Neural cell (in vitro differentiated cells): ENCODE results near the gene ABCA8. TPM values are rescaled to one million over a fixed set of nuclear protein-coding genes. Genes with fewer than 3 reads are reported as not detected.
A peak's percentile ranks its signal among the peaks of the same experiment; 100 is the strongest.

Experiments
- H2AFZ ChIP-seq: fragments of 200-600, 300-800 bp; sonication (generic), shearing (Covaris generic); 2 replicates; pipeline ENCODE4 v1.6.0; 2014; ENCODE audit warnings: low read depth, mild to moderate bottlenecking, antibody characterized with exemption, low read length, moderate library complexity
- H3F3A ChIP-seq: fragments of 200-600 bp; shearing (Covaris generic); 2 replicates; pipeline ENCODE4 v1.6.1; 2016; ENCODE audit warnings: mild to moderate bottlenecking, moderate library complexity, mixed read lengths, antibody characterized with exemption, low read length; ENCODE audit not compliant: insufficient read depth, poor library complexity, severe bottlenecking
- H3K27ac ChIP-seq: fragments of 200-600, 300-800 bp; sonication (generic), shearing (Covaris generic); 2 replicates; pipeline ENCODE4 v1.5.1; 2014; ENCODE audit warnings: mild to moderate bottlenecking, low read length, moderate library complexity
- H3K27me3 ChIP-seq: fragments of 300-800, 200-600 bp; sonication (generic), shearing (Covaris generic); 2 replicates; pipeline ENCODE4 v1.6.0; 2014; ENCODE audit warnings: mild to moderate bottlenecking, low read depth, low read length, moderate library complexity; ENCODE audit not compliant: insufficient read depth
- H3K36me3 ChIP-seq: fragments of 300-800, 200-600 bp; sonication (generic), shearing (Covaris generic); 2 replicates; pipeline ENCODE4 v1.5.1; 2014; ENCODE audit warnings: mild to moderate bottlenecking, antibody characterized with exemption, low read length, moderate library complexity; ENCODE audit not compliant: insufficient read depth
- H3K4me2 ChIP-seq: fragments of 300-800, 200-600 bp; sonication (generic), shearing (Covaris generic); 2 replicates; pipeline ENCODE4 v1.6.0; 2014; ENCODE audit warnings: mild to moderate bottlenecking, low read length
- H3K4me3 ChIP-seq: fragments of 300-800, 200-600 bp; sonication (generic), shearing (Covaris generic); 2 replicates; pipeline ENCODE4 v1.5.1; 2014; ENCODE audit warnings: mild to moderate bottlenecking, low read length, moderate library complexity
- H3K79me2 ChIP-seq: fragments of 200-600 bp; shearing (Covaris generic); replicated peaks from 2 replicates; pipeline ENCODE4 v1.6.0; 2014; ENCODE audit warnings: mild to moderate bottlenecking, low read length, moderate library complexity; ENCODE audit not compliant: insufficient read depth
- H3K9ac ChIP-seq: fragments of 300-800, 200-600 bp; sonication (generic), shearing (Covaris generic); 2 replicates; pipeline ENCODE4 v1.6.1; 2016; ENCODE audit warnings: mild to moderate bottlenecking, low read length, mixed read lengths
- H3K9me2 ChIP-seq: fragments of 200-600 bp; shearing (Covaris generic); 2 replicates; pipeline ENCODE4 v1.6.1; 2016; ENCODE audit warnings: mild to moderate bottlenecking, low read length, mixed read lengths; ENCODE audit not compliant: insufficient read depth
- H3K9me3 ChIP-seq: fragments of 200-600, 300-800 bp; sonication (generic), shearing (Covaris generic); 2 replicates; pipeline ENCODE4 v1.6.1; 2016; ENCODE audit warnings: mild to moderate bottlenecking, mixed run types, low read length, moderate library complexity, mixed read lengths
- H4K20me1 ChIP-seq: fragments of 200-600 bp; shearing (Covaris generic); 2 replicates; pipeline ENCODE4 v1.6.1; 2016; ENCODE audit warnings: mild to moderate bottlenecking, mixed run types; ENCODE audit not compliant: insufficient read depth
- EP300 ChIP-seq: fragments of 450-650 bp; conservative IDR thresholded peaks from 2 replicates; pipeline ENCODE4 v1.6.1; 2014; ENCODE audit warnings: antibody characterized with exemption, mild to moderate bottlenecking, moderate library complexity; ENCODE audit not compliant: poor library complexity, severe bottlenecking
- EZH2 ChIP-seq: fragments of 200-600, 300-800 bp; shearing (Covaris generic), sonication (generic); IDR thresholded peaks from 2 replicates; pipeline ENCODE4 v1.6.1; 2014; ENCODE audit warnings: antibody characterized with exemption, low read length, borderline replicate concordance, mild to moderate bottlenecking; ENCODE audit not compliant: insufficient read depth, poor library complexity, severe bottlenecking
- MXI1 ChIP-seq: fragments of 450-650 bp; conservative IDR thresholded peaks from 2 replicates; pipeline ENCODE4 v1.6.1; 2014; ENCODE audit warnings: antibody characterized with exemption, mild to moderate bottlenecking; ENCODE audit not compliant: poor library complexity, severe bottlenecking
- POLR2AphosphoS5 ChIP-seq: IDR thresholded peaks from 2 replicates; pipeline ENCODE4 v1.6.1; 2012
- RAD21 ChIP-seq: fragments of 450-650 bp; conservative IDR thresholded peaks from 2 replicates; pipeline ENCODE4 v1.6.1; 2014; ENCODE audit warnings: antibody characterized with exemption, mild to moderate bottlenecking, moderate library complexity
- SMC3 ChIP-seq: fragments of 450-650 bp; conservative IDR thresholded peaks from 2 replicates; pipeline ENCODE4 v1.6.1; 2014; ENCODE audit warnings: antibody characterized with exemption, mild to moderate bottlenecking, moderate library complexity; ENCODE audit not compliant: poor library complexity
- TAF1 ChIP-seq: IDR thresholded peaks from 2 replicates; pipeline ENCODE4 v1.6.1; 2012; ENCODE audit warnings: low read depth
- polyA plus RNA-seq: library from polyadenylated mRNA; depleted of rRNA; stranded (reverse); fragments of >200 nt; gene quantifications from 2 replicates; pipeline ENCODE4 v1.2.3, GENCODE V29; 2014
- TF ChIP-seq, protein P1 (sequence below): fragments of 450-650 bp; IDR thresholded peaks from 2 replicates; pipeline ENCODE4 v1.5.1; 2014; ENCODE audit warnings: antibody characterized with exemption, mild to moderate bottlenecking, moderate library complexity; ENCODE audit not compliant: poor library complexity, severe bottlenecking
- TF ChIP-seq, protein P2 (sequence below): IDR thresholded peaks from 2 replicates; pipeline ENCODE4 v1.6.1; 2012; ENCODE audit warnings: borderline replicate concordance

ABCA8 gene
- polyA plus RNA-seq, 1 donor from 2014 or later = not detected

DNA sequence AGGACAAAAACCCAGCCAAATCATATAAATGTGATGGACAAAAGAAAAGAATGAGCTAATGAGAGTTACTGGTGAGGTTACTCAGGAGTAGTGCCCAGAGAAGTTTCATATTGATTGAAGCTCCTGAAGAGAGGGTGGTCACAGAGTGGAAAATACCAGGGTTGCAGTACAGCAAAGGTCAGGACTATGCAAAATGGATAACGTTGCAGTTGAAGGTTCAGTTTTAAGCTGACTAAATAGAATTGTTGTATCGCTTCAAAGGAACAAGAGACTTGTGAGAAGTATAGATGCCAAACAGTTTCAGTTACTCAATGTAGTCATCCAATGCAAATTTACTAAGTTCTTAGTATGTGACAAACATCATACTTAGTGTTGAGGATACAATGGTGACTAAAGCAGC is 47.1 kb downstream of the ABCA8 start:
- no peaks in the 10 kb centered on the region for H3K36me3 ChIP-seq
- H3K9me2 ChIP-seq = no peaks in the 10 kb centered on the region
- no peak overlapping the region for H2AFZ ChIP-seq
- no peak overlapping the region for H3K27ac ChIP-seq
- H3K27me3 ChIP-seq = no peaks in the 10 kb centered on the region
- H4K20me1 ChIP-seq = no peaks in the 10 kb centered on the region
- H3F3A ChIP-seq = no peaks in the 10 kb centered on the region
- H3K79me2 ChIP-seq = no peaks in the 10 kb centered on the region
- no peaks in the 10 kb centered on the region for H3K9me3 ChIP-seq
- TF ChIP-seq, protein P1, sequence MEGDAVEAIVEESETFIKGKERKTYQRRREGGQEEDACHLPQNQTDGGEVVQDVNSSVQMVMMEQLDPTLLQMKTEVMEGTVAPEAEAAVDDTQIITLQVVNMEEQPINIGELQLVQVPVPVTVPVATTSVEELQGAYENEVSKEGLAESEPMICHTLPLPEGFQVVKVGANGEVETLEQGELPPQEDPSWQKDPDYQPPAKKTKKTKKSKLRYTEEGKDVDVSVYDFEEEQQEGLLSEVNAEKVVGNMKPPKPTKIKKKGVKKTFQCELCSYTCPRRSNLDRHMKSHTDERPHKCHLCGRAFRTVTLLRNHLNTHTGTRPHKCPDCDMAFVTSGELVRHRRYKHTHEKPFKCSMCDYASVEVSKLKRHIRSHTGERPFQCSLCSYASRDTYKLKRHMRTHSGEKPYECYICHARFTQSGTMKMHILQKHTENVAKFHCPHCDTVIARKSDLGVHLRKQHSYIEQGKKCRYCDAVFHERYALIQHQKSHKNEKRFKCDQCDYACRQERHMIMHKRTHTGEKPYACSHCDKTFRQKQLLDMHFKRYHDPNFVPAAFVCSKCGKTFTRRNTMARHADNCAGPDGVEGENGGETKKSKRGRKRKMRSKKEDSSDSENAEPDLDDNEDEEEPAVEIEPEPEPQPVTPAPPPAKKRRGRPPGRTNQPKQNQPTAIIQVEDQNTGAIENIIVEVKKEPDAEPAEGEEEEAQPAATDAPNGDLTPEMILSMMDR = no peak
- TF ChIP-seq EP300 (no peak), EZH2 (no peak), TAF1 (no peak), MXI1 (no peak), RAD21 (no peak), POLR2AphosphoS5 (no peak), SMC3 (no peak)
- TF ChIP-seq, protein P2, sequence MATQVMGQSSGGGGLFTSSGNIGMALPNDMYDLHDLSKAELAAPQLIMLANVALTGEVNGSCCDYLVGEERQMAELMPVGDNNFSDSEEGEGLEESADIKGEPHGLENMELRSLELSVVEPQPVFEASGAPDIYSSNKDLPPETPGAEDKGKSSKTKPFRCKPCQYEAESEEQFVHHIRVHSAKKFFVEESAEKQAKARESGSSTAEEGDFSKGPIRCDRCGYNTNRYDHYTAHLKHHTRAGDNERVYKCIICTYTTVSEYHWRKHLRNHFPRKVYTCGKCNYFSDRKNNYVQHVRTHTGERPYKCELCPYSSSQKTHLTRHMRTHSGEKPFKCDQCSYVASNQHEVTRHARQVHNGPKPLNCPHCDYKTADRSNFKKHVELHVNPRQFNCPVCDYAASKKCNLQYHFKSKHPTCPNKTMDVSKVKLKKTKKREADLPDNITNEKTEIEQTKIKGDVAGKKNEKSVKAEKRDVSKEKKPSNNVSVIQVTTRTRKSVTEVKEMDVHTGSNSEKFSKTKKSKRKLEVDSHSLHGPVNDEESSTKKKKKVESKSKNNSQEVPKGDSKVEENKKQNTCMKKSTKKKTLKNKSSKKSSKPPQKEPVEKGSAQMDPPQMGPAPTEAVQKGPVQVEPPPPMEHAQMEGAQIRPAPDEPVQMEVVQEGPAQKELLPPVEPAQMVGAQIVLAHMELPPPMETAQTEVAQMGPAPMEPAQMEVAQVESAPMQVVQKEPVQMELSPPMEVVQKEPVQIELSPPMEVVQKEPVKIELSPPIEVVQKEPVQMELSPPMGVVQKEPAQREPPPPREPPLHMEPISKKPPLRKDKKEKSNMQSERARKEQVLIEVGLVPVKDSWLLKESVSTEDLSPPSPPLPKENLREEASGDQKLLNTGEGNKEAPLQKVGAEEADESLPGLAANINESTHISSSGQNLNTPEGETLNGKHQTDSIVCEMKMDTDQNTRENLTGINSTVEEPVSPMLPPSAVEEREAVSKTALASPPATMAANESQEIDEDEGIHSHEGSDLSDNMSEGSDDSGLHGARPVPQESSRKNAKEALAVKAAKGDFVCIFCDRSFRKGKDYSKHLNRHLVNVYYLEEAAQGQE = no peak
- H3K4me3 ChIP-seq = no peak overlapping the region
- no peak overlapping the region for H3K4me2 ChIP-seq
- no peak overlapping the region for H3K9ac ChIP-seq

DNA sequence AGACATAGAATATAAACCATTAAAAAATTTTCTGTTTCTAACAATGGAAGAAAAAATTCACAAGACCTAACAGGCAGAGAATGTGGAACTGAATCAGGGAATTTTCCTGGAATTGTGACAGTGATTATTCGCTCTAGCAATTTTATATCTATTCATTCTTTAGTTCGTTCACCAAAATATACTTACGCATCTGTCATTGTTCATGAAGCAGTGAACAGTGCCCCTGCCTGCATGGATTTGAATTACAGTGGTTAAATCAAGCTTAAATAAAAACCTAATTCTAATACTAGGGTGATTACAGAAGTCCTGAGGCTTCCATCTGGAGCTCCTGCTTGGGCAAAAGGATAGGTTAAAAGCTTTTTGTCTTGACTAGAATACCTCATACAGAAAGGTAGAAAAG is 48.6 kb downstream of the ABCA8 start:
- Histone ChIP-seq H3F3A (no peaks in the 10 kb centered on the region), H3K27me3 (no peaks in the 10 kb centered on the region), H3K4me3 (no peak overlapping the region), H3K9me3 (no peaks in the 10 kb centered on the region), H4K20me1 (no peaks in the 10 kb centered on the region), H3K4me2 (no peak overlapping the region), H3K27ac (no peak overlapping the region), H2AFZ (no peak overlapping the region), H3K9me2 (no peaks in the 10 kb centered on the region), H3K9ac (no peak overlapping the region), H3K36me3 (no peaks in the 10 kb centered on the region), H3K79me2 (no peaks in the 10 kb centered on the region)
- TF ChIP-seq EP300 = no peak
- TF ChIP-seq, protein P1 = peak; percentile 47
- TF ChIP-seq, protein P2 = no peak
- TF ChIP-seq SMC3 = no peak
